IPS-NIHi11 (cell line): Measurements from ENCODE around the gene TAF6L.
A peak's percentile ranks its signal among the peaks of the same experiment; 100 is the strongest.
"Not testable (repeated sequence)": the region's sequence is repeated elsewhere in the genome, so short reads cannot be mapped to it uniquely, and the experiment has no call there.

Experiments used
- DNase-seq: peaks from one replicate; pipeline ENCODE4 v3.0.0; 2012; ENCODE audit warnings: mixed read lengths, low spot score

The TAF6L gene

GRCh38 chr11:62805076-62805892 is 34.1 kb downstream of the TAF6L start, which contains the start of gene NXF1:
Gene NXF1, minus strand, starts transcription at chr11:62805440. Its CDS starts 84 bp downstream, at chr11:62805356.
- DNase-seq = peak; percentile 98

- no peak for DNase-seq
These were observed 34.8 kb downstream of the TAF6L start for GRCh38 chr11:62805961-62806441.

GRCh38 chr11:62806611-62807121 is 35.5 kb downstream of the TAF6L start:
- DNase-seq = no peak

GRCh38 chr11:62810748-62811147 is 39.6 kb downstream of the TAF6L start:
- DNase-seq = no peak

- no peak for DNase-seq
These were observed 40.5 kb downstream of the TAF6L start for GRCh38 chr11:62811659-62812058.

GRCh38 chr11:62816557-62816956 is 45.4 kb downstream of the TAF6L start:
- no peak for DNase-seq

- no peak for DNase-seq
These were observed 45.9 kb downstream of the TAF6L start for GRCh38 chr11:62817129-62817528.

- no peak for DNase-seq
These were observed 52.5 kb downstream of the TAF6L start for GRCh38 chr11:62823677-62824076.

GRCh38 chr11:62828130-62828529 is 56.9 kb downstream of the TAF6L start:
- DNase-seq = not testable (repeated sequence)

- DNase-seq = peak; percentile 65
These were observed 59.8 kb downstream of the TAF6L start for GRCh38 chr11:62830904-62831519.

- peak; percentile 96 for DNase-seq
These were observed 60.5 kb downstream of the TAF6L start, which contains the start of gene STX5 for GRCh38 chr11:62831520-62832335. Gene STX5, minus strand, starts transcription at chr11:62832051. Its CDS starts 808 bp downstream, at chr11:62831243.

GRCh38 chr11:62832336-62833234 is 61.4 kb downstream of the TAF6L start, which contains the start of gene TEX54:
Gene TEX54, minus strand, starts transcription at chr11:62832841.
- peak; percentile 15 for DNase-seq

- no peak for DNase-seq
These were observed 64.1 kb downstream of the TAF6L start for GRCh38 chr11:62835336-62835735.
